GM18907 (cell line): ENCODE data around the gene PPARG.
"Not testable (repeated sequence)": the region's sequence is repeated elsewhere in the genome, so short reads cannot be mapped to it uniquely, and the experiment has no call there.

Experiments
- ATAC-seq: cut with Tn5 transposase; IDR thresholded peaks from one replicate; pipeline ENCODE4 v1.9.1; 2021; ENCODE audit warnings: mild to moderate bottlenecking, moderate library complexity; ENCODE audit not compliant: unreplicated experiment

Gene PPARG

DNA sequence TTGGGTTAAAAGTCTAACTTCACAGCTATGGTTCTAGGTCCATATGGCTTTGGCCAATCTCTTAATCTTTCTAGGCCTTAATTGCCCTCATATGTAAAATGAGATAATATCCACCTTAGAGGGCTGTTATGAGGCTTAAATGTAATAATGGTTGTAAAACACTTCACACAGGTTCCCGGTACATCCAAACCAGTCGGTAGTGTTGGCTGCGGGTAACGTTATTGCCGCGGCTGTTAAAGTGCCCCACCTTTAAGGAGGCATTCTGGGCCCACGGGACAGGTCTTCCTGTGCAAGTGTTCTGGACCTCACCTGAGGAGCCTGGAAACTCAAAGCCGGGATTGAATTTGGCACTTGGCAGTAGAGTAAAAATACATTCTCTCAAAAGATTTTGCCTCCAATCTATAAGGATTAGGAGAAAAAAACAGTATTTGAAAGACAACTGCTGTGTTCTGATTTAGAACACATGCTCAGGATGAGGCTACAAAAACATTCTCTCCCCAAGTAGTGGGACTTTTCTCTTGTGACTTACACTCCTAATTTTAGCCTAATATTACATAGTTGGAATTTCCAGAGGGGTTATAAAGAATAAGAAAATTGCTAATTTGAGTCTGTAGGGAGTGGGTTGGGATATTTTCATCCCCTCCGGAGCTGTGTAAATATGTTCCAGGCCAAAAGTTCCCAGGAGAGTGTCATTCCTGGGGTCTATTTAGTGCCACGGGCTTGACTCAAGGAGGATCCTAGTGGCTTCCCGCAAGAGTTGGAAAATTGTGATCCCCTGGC, 150.5 kb downstream of the PPARG start:
- no peak for ATAC-seq

- no peak for ATAC-seq
Measured at GRCh38 chr3:12440927-12441714, 152.3 kb downstream of the PPARG start.

DNA sequence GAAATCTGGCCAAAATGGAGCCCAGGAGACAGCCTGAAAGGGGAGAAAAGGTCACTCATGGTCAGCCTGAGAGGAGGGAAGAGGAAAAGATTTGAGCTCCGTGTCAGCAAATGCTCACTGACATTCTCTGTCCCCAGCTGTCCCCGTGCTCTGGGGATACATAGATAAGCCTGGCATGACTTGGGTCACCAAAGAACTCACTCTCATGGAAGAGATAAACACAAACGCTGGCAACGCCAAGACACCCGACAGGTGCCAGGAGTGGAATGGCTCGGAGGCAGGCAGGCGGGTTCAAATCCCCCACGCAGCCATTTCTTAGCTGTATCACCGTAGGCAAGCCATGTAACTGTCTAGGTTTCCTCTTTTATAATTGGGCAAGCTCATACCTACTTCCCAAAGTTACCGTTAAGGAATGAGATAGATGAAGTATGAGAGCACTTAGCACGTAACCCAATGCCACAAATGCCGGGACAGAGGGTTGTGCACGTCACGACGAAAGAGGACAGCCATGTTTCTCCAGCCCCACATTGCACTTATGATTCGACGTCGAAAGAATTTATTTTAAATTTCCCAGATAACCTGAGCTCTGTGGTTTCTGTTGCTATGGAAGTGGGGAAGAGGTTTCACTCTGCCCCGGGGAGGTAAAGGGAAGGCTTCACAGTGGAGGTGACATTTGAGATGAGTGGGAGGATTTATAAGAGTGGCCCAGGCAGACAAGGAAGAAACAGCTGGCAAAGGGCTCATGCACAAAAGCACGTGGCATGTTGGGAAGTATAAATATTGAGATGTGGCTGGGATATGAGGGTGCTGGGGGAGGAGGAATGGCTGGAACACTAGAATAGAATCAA, 154.0 kb downstream of the PPARG start:
- ATAC-seq: no peak

DNA sequence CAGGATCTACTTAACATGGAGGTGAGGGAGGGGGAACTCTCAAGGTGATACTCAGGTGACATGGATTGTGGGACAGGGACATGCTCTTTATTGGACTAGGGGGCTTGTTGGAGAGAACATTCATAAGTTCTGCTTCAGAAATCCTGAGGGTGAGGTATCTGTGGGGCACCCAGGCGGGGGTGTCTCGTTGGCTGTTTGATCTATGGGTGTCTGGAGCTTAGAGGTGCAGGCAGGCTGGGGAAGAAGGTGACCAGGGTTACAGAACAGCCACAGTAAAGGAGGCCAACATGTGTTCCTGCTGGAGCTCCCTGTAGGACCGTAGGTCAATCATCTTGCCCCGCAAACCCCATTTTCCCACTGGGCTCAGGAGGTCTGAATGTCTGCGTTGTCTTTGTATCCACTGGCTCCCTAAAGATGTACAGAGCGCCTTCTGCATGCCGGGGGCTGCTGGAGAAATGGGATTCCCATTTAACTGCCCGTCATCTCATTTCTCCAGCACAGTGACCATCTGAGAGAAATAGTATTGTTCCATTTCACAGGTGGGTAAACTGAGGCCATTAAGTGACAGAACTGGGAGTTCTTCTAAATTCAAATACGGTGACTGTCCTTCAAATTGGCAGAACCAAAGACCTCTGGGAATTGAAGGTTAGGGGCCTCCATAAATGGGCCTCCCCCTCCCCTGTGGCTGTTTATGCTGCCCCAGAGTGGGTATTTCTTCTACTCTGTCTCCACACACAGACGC, 155.1 kb downstream of the PPARG start:
- no peak for ATAC-seq

DNA sequence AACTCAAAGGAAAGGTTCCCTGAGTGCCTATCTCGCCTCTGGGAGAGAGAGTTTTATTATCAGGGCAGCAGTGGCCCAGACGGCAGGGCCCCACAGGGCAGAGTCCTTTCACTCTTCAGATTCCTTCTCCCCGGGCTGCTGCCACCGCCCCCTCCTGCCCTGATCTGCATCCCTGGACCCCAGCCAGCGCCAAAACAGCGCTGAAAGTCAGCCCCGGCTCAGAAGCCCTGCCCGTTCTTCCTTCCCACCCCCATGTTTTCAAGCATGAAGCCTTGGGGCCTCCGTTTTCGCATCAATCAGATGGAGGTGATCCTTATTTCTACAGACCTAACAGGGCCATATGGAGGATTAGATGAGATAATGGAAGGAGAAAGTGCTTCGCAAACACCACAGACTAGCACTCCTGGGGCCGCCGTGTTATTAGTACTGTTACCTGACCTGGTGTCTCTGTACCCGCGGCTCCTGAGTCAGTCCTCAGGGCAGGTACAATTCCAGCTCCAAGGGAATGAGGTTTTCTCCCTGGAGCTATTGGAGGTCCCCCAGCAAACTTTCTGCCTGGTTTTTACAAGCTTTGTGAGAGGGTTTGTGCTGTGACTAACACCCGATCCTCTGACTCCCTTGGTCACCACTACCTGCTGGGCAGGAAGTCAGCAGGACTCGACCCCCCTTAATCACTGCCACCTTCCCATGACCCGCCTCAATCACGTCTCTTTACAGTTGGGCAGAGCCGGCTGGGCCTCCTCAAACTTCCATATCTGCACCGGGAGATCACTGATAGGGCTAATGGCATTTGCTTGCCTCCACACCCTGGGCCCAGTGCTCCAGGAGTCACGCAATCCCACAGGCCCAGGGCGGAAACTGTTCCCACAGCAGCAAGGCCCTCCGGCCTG, 156.0 kb downstream of the PPARG start:
- ATAC-seq: no peak

DNA sequence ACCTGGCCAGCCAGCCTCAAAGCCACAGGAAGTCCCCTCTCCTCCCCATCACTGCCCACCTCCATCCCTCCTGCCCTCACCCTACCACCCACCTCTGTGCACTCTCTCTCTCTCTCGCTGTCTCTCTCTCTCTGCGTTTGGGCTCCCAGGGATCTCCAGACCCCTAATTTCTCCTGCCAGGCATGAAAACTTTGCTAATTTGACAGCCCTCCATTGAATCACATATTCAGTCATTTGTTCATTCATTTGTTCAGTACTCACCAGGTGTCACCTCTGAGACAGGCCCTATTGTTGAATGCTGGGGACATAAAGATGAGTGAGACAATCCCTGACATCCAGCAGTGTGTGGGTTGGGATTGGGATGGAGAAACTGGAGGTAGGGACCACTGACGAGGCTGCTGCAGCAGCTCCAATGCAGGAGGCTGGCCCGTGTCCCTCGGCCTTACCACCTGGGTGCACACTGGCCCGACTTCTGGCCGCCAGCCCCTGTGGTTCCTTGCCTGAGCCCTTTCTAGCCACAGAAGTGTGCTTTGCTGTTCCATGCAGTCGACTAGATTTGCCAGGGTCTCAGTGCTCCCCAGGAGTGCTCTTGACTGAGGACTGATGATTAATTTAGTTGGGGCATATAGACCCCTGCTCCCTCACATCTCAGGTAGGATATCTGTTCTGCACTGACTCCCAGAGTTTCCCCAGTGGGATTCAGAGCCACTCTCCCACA, 156.8 kb downstream of the PPARG start:
- no peak for ATAC-seq

GRCh38 chr3:12446298-12446697, 157.4 kb downstream of the PPARG start:
- no peak for ATAC-seq

- ATAC-seq: no peak
Measured at GRCh38 chr3:12447075-12447474, 158.2 kb downstream of the PPARG start.

DNA sequence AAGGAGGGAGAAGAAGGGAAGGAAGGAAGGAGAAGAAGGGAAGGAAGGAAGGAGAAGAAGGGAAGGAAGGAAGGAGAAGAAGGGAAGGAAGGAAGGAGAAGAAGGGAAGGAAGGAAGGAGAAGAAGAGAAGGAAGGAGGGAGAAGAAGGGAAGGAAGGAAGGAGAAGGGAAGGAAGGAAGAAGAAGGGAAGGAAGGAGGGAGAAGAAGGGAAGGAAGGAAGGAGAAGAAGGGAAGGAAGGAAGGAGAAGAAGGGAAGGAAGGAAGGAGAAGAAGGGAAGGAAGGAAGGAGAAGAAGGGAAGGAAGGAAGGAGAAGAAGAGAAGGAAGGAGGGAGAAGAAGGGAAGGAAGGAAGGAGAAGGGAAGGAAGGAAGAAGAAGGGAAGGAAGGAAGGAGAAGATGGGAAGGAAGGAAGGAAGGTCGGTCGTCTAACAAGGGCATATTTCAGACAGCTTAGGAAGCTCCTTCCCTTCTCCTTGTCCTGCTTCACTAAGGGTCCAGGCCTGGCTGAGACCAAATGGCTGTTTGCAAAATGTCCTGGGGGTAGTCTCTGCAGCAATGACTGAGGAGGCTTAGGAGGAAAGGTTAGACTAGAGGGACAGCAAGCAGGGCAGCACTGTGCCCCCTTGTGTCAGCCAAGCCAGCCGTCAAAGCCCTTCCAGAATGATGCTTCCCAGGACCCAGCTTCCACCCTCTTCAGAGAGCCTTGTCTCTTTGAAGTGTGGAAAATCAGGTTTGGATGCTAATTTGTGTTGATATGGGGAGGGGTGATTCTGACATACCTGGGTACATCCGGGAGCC, 159.7 kb downstream of the PPARG start:
- not testable (repeated sequence) for ATAC-seq

- no peak for ATAC-seq
Measured at GRCh38 chr3:12449889-12450682, 161.2 kb downstream of the PPARG start.

DNA sequence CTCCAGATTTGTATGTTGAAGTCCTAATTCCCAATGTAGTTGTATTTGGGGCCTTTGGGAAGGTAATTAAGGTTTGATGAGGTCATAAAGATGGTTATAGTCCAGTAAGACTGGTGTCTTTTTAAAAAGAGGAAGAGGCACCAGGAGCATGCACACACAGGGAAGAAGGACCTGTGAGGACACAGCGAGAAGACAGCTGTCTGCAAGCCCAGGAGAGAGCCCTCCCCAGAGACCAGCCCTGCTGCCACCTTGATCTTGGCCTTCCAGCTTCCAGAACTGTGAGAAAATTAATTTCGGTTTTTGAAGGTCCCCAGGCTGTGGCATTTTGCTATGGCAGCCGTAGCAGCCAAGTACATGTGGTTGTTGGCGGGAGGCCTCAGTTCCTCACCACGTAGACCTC, 162.6 kb downstream of the PPARG start:
- ATAC-seq: no peak

DNA sequence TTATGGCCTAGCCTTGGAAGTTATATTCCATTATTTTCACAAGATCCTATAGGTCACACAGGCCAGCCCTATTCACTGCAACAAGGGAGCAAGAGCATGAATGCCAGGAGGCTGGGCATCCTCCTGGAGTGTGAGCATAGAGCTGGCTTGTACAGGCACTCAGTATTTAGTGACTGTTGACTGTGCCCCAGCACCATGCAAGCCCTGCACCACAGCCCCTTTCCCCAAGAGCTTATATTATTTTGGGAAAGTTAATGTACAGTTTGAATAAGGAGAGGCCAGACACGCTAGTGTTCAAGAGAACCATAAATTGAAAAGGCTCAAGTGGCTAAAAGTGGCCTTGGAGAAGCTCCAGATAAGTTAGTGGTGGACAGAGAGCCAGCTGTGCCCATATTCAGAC, 163.1 kb downstream of the PPARG start:
- no peak for ATAC-seq

DNA sequence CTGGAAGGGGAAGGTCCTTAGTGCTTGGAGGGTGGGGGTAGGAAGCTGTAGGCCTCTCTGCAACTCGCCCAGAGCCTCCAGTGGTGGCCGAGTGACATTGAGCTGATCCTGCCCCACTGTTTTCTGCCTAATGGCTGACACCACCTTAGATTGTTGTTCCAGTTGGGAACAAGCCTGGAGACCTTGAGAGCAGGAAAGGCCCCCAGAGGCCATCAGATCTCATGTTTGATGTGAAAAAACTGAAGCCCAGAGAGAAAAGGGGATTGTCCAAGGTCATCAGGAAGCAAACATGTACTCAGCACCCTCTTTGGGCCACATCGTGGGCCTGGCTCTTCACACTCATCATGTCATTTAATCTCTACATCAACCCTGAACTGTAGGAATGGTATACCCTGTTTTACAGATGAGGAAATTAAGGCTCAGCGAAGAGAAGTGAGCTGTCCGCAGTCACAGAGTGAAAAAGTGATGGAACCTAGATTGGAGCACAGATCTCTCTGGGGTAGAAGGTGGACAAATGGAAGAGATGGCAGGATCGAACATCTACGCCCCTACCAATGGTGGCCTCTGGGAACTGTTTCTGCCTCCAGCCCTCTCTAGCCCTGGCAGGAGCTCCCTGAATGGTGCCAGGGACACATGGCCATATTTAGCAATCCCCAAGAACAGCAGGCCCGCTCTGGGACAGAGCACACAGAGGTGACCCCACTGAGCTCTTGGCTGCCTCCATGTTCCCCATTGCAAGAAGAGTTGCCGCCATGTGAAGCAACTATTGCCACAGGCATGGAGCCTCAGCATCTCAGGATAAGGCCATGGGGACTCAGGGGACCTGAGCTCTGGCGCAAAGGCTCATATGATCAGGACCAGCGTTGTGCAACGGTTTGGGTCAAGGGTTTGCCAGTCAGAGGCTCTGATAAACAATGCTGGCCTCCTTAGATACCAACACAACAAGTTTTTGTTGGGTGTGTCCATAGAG, 163.8 kb downstream of the PPARG start:
- ATAC-seq: no peak

GRCh38 chr3:12454076-12454815, 165.4 kb downstream of the PPARG start:
- no peak for ATAC-seq

- ATAC-seq: no peak
Measured at GRCh38 chr3:12454816-12455121, 165.9 kb downstream of the PPARG start.

GRCh38 chr3:12455740-12456139, 166.9 kb downstream of the PPARG start:
- ATAC-seq: no peak
